Measurements from ENCODE around the gene SHMT2. TPM values are rescaled to one million over a fixed set of nuclear protein-coding genes. Genes with fewer than 3 reads are reported as not detected.

The SHMT2 gene
- total RNA-seq, 2 donors from 2014 or later = 76.7 to 134 TPM

GRCh38 chr12:57203791-57204190 lies 25.7 kb upstream of the SHMT2 start:
- peaks cover 26% of the 10 kb centered on the region for H3K36me3 ChIP-seq (ENCODE audit: control insufficient read depth, insufficient read depth, low read length)
- no peak overlapping the region for H3K4me3 Mint-ChIP-seq

GRCh38 chr12:57204454-57204853 lies 25.1 kb upstream of the SHMT2 start:
- no peaks in the 10 kb centered on the region for H3K27me3 ChIP-seq (ENCODE audit: control insufficient read depth, insufficient read depth, low read length, poor library complexity, severe bottlenecking)
- H3K9me3 ChIP-seq (ENCODE audit: control insufficient read depth, low read length) = no peaks in the 10 kb centered on the region
- no peaks in the 10 kb centered on the region for H3K4me1 Mint-ChIP-seq
- no peak overlapping the region for H3K9ac ChIP-seq (ENCODE audit: extremely low read depth, low read length, poor library complexity, severe bottlenecking)
- H3K4me3 Mint-ChIP-seq = no peak overlapping the region
- WGBS, 2 experiments (ENCODE audit: insufficient coverage in 1 of 2, insufficient read length in 1 of 2) = 94 to 95% methylated on average over 7 to 19 of the region's 19 CpGs
- H3K27me3 Mint-ChIP-seq (ENCODE audit: insufficient read depth) = no peaks in the 10 kb centered on the region
- no peak for TF ChIP-seq CTCF (conservative IDR thresholded peaks at IDR 0.05)
- no peaks in the 10 kb centered on the region for H3K9me3 Mint-ChIP-seq
- no peak overlapping the region for H3K27ac Mint-ChIP-seq
- H3K4me1 ChIP-seq (ENCODE audit: control insufficient read depth, insufficient read depth, low read length) = no peaks in the 10 kb centered on the region
- peaks cover 52% of the 10 kb centered on the region for H3K36me3 Mint-ChIP-seq (ENCODE audit: low read depth)
- no peak overlapping the region for H3K27ac ChIP-seq (ENCODE audit: low read depth, low read length)
- peaks cover 21% of the 10 kb centered on the region for H3K36me3 ChIP-seq (ENCODE audit: control insufficient read depth, insufficient read depth, low read length)
- DNase-seq = no peak
- H3K4me3 ChIP-seq (ENCODE audit: low read length) = no peak overlapping the region

More at GRCh38 chr12:57203791-57204190, 25.7 kb upstream of the SHMT2 start:
- no peak for TF ChIP-seq CTCF (conservative IDR thresholded peaks at IDR 0.05)
- Histone ChIP-seq H3K4me3 (ENCODE audit: low read length) (no peak overlapping the region), H3K27me3 (ENCODE audit: control insufficient read depth, insufficient read depth, low read length, poor library complexity, severe bottlenecking) (no peaks in the 10 kb centered on the region), H3K9ac (ENCODE audit: extremely low read depth, low read length, poor library complexity, severe bottlenecking) (no peak overlapping the region), H3K27ac (ENCODE audit: low read depth, low read length) (no peak overlapping the region), H3K4me1 (ENCODE audit: control insufficient read depth, insufficient read depth, low read length) (no peaks in the 10 kb centered on the region), H3K9me3 (ENCODE audit: control insufficient read depth, low read length) (no peaks in the 10 kb centered on the region)
- Mint-ChIP-seq H3K4me1 (no peaks in the 10 kb centered on the region), H3K27ac (no peak overlapping the region), H3K27me3 (ENCODE audit: insufficient read depth) (no peaks in the 10 kb centered on the region), H3K36me3 (ENCODE audit: low read depth) (peaks cover 57% of the 10 kb centered on the region), H3K9me3 (no peaks in the 10 kb centered on the region)
- WGBS, 2 experiments (ENCODE audit: insufficient coverage in 1 of 2, insufficient read length in 1 of 2) = 86 to 100% methylated on average over 2 to 11 of the region's 11 CpGs
- DNase-seq = no peak

- no peaks in the 10 kb centered on the region for H3K27me3 Mint-ChIP-seq (ENCODE audit: insufficient read depth)
- Histone ChIP-seq H3K27me3 (ENCODE audit: control insufficient read depth, insufficient read depth, low read length, poor library complexity, severe bottlenecking) (no peaks in the 10 kb centered on the region), H3K9me3 (ENCODE audit: control insufficient read depth, low read length) (no peaks in the 10 kb centered on the region), H3K4me3 (ENCODE audit: low read length) (no peak overlapping the region), H3K4me1 (ENCODE audit: control insufficient read depth, insufficient read depth, low read length) (no peaks in the 10 kb centered on the region), H3K9ac (ENCODE audit: extremely low read depth, low read length, poor library complexity, severe bottlenecking) (no peak overlapping the region), H3K27ac (ENCODE audit: low read depth, low read length) (no peak overlapping the region), H3K36me3 (ENCODE audit: control insufficient read depth, insufficient read depth, low read length) (peaks cover 19% of the 10 kb centered on the region)
- no peak overlapping the region for H3K27ac Mint-ChIP-seq
- TF ChIP-seq CTCF (conservative IDR thresholded peaks at IDR 0.05) = no peak
- WGBS, 2 experiments (ENCODE audit: insufficient coverage in 1 of 2, insufficient read length in 1 of 2) = 93 to 97% methylated on average over 6 to 26 of the region's 26 CpGs
- H3K4me1 Mint-ChIP-seq = no peaks in the 10 kb centered on the region
- H3K9me3 Mint-ChIP-seq = no peaks in the 10 kb centered on the region
- H3K4me3 Mint-ChIP-seq = no peak overlapping the region
- DNase-seq = no peak
- H3K36me3 Mint-ChIP-seq (ENCODE audit: low read depth) = peaks cover 49% of the 10 kb centered on the region
Measured at GRCh38 chr12:57205186-57205585, 24.3 kb upstream of the SHMT2 start.

All from endodermal cell (in vitro differentiated cells).